IMR-90 (cell line): ENCODE results near the gene PSMD1.

Experiments
- CEBPB ChIP-seq: IDR thresholded peaks from 2 replicates; pipeline ENCODE4 v1.6.1; 2012; ENCODE audit warnings: low read depth, low read length, improper control_type of control experiment
- CHD1 ChIP-seq: IDR thresholded peaks from 2 replicates; pipeline ENCODE4 v1.6.1; 2012; ENCODE audit warnings: low read depth, low read length, improper control_type of control experiment
- CTCF ChIP-seq: conservative IDR thresholded peaks from 2 replicates; pipeline ENCODE4 v1.5.1; 2012; ENCODE audit warnings: mild to moderate bottlenecking, low read depth, low read length, improper control_type of control experiment
- FOS ChIP-seq: fragments of 150-350 bp; IDR thresholded peaks from 2 replicates; pipeline ENCODE4 v1.6.1; 2016; ENCODE audit warnings: low read depth, low read length
- MAFK ChIP-seq: IDR thresholded peaks from 2 replicates; pipeline ENCODE4 v1.6.1; 2012; ENCODE audit warnings: low read depth, low read length, improper control_type of control experiment
- MAZ ChIP-seq: IDR thresholded peaks from 2 replicates; pipeline ENCODE4 v1.6.1; 2012; ENCODE audit warnings: low read depth, mild to moderate bottlenecking, low read length, improper control_type of control experiment, moderate library complexity, borderline replicate concordance
- MXI1 ChIP-seq: IDR thresholded peaks from 2 replicates; pipeline ENCODE4 v1.6.1; 2012; ENCODE audit warnings: low read depth, mild to moderate bottlenecking, low read length, moderate library complexity, borderline replicate concordance
- POLR2A ChIP-seq: IDR thresholded peaks from 2 replicates; pipeline ENCODE4 v1.6.1; 2012; ENCODE audit warnings: mild to moderate bottlenecking, low read depth, low read length
- RAD21 ChIP-seq: IDR thresholded peaks from 2 replicates; pipeline ENCODE4 v1.6.1; 2012; ENCODE audit warnings: low read length, improper control_type of control experiment
- RCOR1 ChIP-seq: IDR thresholded peaks from 2 replicates; pipeline ENCODE4 v1.6.1; 2012; ENCODE audit warnings: mild to moderate bottlenecking, low read length, improper control_type of control experiment; ENCODE audit not compliant: insufficient replicate concordance
- RFX5 ChIP-seq: IDR thresholded peaks from 2 replicates; pipeline ENCODE4 v1.8.0; 2012; ENCODE audit warnings: low read depth, mild to moderate bottlenecking, low read length, moderate library complexity
- SMC3 ChIP-seq: fragments of 150-350 bp; IDR thresholded peaks from 2 replicates; pipeline ENCODE4 v1.6.1; 2016; ENCODE audit warnings: low read depth, mild to moderate bottlenecking, antibody characterized with exemption, low read length, moderate library complexity
- USF2 ChIP-seq: fragments of 150-350 bp; IDR thresholded peaks from 2 replicates; pipeline ENCODE4 v1.6.1; 2017; ENCODE audit warnings: mild to moderate bottlenecking, antibody characterized with exemption, low read length, low read depth

GRCh38 chr2:231218366-231218765, 161.7 kb downstream of the PSMD1 start:
- no peak for TF ChIP-seq POLR2A
- TF ChIP-seq CTCF = no peak
- TF ChIP-seq RFX5 = no peak
- no peak for TF ChIP-seq CEBPB
- no peak for TF ChIP-seq MXI1
- no peak for TF ChIP-seq RAD21
- no peak for TF ChIP-seq RCOR1
- no peak for TF ChIP-seq SMC3
- no peak for TF ChIP-seq MAFK
- TF ChIP-seq CHD1 = no peak
- TF ChIP-seq MAZ = no peak
- no peak for TF ChIP-seq FOS
- no peak for TF ChIP-seq USF2
